Caco-2 (cell line): Measurements from ENCODE around the gene HPS5. TPM values are rescaled to one million over a fixed set of nuclear protein-coding genes. Genes with fewer than 3 reads are reported as not detected.
"Not testable (repeated sequence)": the region's sequence is repeated elsewhere in the genome, so short reads cannot be mapped to it uniquely, and the experiment has no call there.

Experiments used
- BruUV-seq: library from RNA; stranded (reverse); fragments of 400-500 nt; replicated peaks from 2 replicates; lab custom pipeline; 2021; lab: Mats Ljungman, UMichigan
- CTCF ChIA-PET: fragments of 300-600 bp; sonication (Branson Sonifier 250); formaldehyde crosslinking; loops from one replicate; lab custom pipeline; 2022; ENCODE audit warnings: antibody characterized with exemption; lab: Charles Lee
- POLR2A ChIA-PET: fragments of 300-600 bp; sonication (Branson Sonifier 250); formaldehyde crosslinking; loops from one replicate; lab custom pipeline; 2022; ENCODE audit warnings: antibody characterized with exemption; lab: Charles Lee
- DNase-seq, 2 experiments: peaks; one replicate each; pipeline versions ENCODE4 v3.0.0 to v3.0.0-alpha.2; 2020 to 2022
- H3K27me3 ChIP-seq: replicated peaks from 2 replicates; pipeline ENCODE4 v1.6.0; 2011; ENCODE audit warnings: low read length; ENCODE audit not compliant: control insufficient read depth, insufficient read depth
- H3K36me3 ChIP-seq: 2 replicates; pipeline ENCODE4 v1.5.1; 2011; ENCODE audit warnings: low read length; ENCODE audit not compliant: control insufficient read depth, insufficient read depth
- H3K4me1 ChIP-seq: fragments of 250-450 bp; sonication (Bioruptor Pico); 2 replicates; pipeline ENCODE4 v1.5.1; 2020; ENCODE audit warnings: mild to moderate bottlenecking
- H3K4me3 ChIP-seq: 2 replicates; pipeline ENCODE4 v1.5.1; 2011; ENCODE audit warnings: low read depth, mild to moderate bottlenecking, control low read depth, low read length
- H3K9me3 ChIP-seq: fragments of 250-450 bp; sonication (Bioruptor Pico); 2 replicates; pipeline ENCODE4 v1.5.1; 2020; ENCODE audit warnings: mild to moderate bottlenecking, moderate library complexity
- H3K27ac Mint-ChIP-seq: one replicate; pipeline ENCODE4 v1.8.0; 2022; ENCODE audit warnings: mixed read lengths; ENCODE audit not compliant: unreplicated experiment
- H3K27me3 Mint-ChIP-seq: one replicate; pipeline ENCODE4 v1.8.0; 2022; ENCODE audit warnings: mixed read lengths; ENCODE audit not compliant: insufficient read depth, unreplicated experiment
- H3K36me3 Mint-ChIP-seq: one replicate; pipeline ENCODE4 v1.8.0; 2022; ENCODE audit warnings: mild to moderate bottlenecking, mixed read lengths; ENCODE audit not compliant: insufficient read depth, unreplicated experiment
- H3K4me1 Mint-ChIP-seq: one replicate; pipeline ENCODE4 v1.8.0; 2022; ENCODE audit warnings: low read depth, mixed read lengths; ENCODE audit not compliant: unreplicated experiment
- H3K4me3 Mint-ChIP-seq: one replicate; pipeline ENCODE4 v1.8.0; 2022; ENCODE audit warnings: mild to moderate bottlenecking, moderate library complexity, mixed read lengths; ENCODE audit not compliant: unreplicated experiment
- H3K9me3 Mint-ChIP-seq: one replicate; pipeline ENCODE4 v1.8.0; 2022; ENCODE audit warnings: mixed read lengths; ENCODE audit not compliant: unreplicated experiment
- intact Hi-C: fragments of 100-400 bp; cut with micrococcal nuclease; formaldehyde crosslinking; loops from one replicate; pipeline ENCODE4 v1.10.0; 2022; ENCODE audit not compliant: unreplicated experiment
- total RNA-seq: library from RNA; stranded (reverse); gene quantifications from 2 replicates; pipeline ENCODE4 v1.2.3, GENCODE V29; 2022
- TF ChIP-seq, protein P1 (sequence below), 2 experiments: fragments of 200-600 bp in 1 of 2; IDR thresholded peaks; 1 replicate in 1 of 2; 2 replicates in 1 of 2; pipeline versions ENCODE4 v1.5.1 to v1.8.0; 2011 to 2022; ENCODE audit warnings: antibody characterized with exemption in 1 of 2, control low read depth in 1 of 2, inconsistent platforms in 1 of 2, low read depth in 1 of 2, low read length in 1 of 2, mild to moderate bottlenecking in 1 of 2, moderate library complexity in 1 of 2; ENCODE audit not compliant: insufficient read depth in 1 of 2, severe bottlenecking in 1 of 2, unreplicated experiment in 1 of 2

The HPS5 gene
- total RNA-seq, 1 experiment from 2014 or later, result 17.5 TPM

DNA sequence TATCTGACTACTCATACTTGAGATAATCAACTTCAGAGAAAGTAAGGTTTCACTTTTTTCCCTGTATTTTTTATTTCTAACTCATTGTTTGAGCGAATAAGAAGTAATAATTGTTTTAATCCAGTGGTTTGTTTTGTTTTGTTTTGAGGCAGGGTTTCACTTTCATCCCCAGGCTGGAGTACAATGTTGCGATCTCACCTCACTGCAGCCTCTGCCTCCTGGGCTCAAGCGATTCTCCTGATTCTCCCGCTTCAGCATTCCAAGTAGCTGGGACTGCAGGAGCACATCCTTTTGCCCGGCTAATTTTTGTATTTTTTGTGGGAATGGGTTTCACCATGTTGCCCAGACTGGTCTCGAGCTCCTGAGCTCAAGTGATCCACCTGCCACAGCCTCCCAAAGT lies 9.0 kb upstream of the HPS5 start:
- Mint-ChIP-seq H3K4me3 (no peak overlapping the region), H3K9me3 (no peaks in the 10 kb centered on the region), H3K36me3 (peaks cover 65% of the 10 kb centered on the region), H3K27ac (no peak overlapping the region), H3K4me1 (no peaks in the 10 kb centered on the region), H3K27me3 (no peaks in the 10 kb centered on the region)
- Histone ChIP-seq H3K4me3 (no peak overlapping the region), H3K9me3 (no peaks in the 10 kb centered on the region), H3K4me1 (no peaks in the 10 kb centered on the region), H3K36me3 (no peaks in the 10 kb centered on the region; the same call in 1 of the 2 replicates), H3K27me3 (no peaks in the 10 kb centered on the region)
- intact Hi-C loops, result no loop called here
- DNase-seq, result no peak
- TF ChIP-seq, protein P1, sequence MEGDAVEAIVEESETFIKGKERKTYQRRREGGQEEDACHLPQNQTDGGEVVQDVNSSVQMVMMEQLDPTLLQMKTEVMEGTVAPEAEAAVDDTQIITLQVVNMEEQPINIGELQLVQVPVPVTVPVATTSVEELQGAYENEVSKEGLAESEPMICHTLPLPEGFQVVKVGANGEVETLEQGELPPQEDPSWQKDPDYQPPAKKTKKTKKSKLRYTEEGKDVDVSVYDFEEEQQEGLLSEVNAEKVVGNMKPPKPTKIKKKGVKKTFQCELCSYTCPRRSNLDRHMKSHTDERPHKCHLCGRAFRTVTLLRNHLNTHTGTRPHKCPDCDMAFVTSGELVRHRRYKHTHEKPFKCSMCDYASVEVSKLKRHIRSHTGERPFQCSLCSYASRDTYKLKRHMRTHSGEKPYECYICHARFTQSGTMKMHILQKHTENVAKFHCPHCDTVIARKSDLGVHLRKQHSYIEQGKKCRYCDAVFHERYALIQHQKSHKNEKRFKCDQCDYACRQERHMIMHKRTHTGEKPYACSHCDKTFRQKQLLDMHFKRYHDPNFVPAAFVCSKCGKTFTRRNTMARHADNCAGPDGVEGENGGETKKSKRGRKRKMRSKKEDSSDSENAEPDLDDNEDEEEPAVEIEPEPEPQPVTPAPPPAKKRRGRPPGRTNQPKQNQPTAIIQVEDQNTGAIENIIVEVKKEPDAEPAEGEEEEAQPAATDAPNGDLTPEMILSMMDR (IDR thresholded peaks at IDR 0.05; ENCODE audit: insufficient read depth in 1 of 2, low read depth in 1 of 2, low read length in 1 of 2, severe bottlenecking in 1 of 2, unreplicated experiment in 1 of 2), result no peak
- BruUV-seq, result no TSS peak
- CTCF ChIA-PET, result no interaction called here
- POLR2A ChIA-PET, result no interaction called here

DNA sequence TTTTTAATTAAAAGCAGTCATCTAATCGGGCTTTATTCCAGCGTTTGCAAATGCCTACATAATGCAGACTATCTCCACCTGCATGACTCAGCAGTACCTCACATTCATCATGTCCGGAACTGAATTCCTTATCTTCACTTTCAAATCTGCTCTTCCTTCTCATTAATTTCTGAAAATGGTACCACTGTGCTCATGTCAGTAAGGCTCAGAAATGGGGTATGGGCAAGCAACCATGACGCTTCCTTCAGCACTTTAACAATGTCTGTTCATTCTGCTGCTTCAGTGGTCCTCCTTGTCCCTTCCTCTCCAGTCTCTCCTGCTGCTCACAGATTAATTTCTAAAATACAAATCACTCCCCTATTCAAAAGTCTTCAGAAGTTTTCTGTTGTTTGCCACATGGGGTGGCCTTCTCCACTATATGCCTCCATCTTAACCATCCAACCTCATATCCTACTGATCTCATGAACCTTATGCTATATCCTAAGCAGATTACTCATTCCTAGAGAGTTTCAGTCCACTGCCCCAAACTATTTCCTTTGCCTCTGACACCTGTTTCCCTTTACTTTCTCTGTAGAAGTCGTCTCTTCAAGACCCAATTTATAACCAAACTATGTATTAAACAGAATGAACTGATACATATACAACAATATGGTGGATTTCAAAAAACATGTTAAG lies 7.4 kb upstream of the HPS5 start:
- Histone ChIP-seq H3K9me3 (no peaks in the 10 kb centered on the region), H3K36me3 (no peaks in the 10 kb centered on the region; the same call in 1 of the 2 replicates), H3K27me3 (no peaks in the 10 kb centered on the region), H3K4me1 (no peaks in the 10 kb centered on the region), H3K4me3 (no peak overlapping the region)
- Mint-ChIP-seq H3K4me1 (peaks cover 10% of the 10 kb centered on the region), H3K9me3 (no peaks in the 10 kb centered on the region), H3K36me3 (peaks cover 59% of the 10 kb centered on the region), H3K27me3 (no peaks in the 10 kb centered on the region), H3K4me3 (no peak overlapping the region), H3K27ac (peak overlapping the region; percentile 9)
- POLR2A ChIA-PET, result no interaction called here
- BruUV-seq, result no TSS peak
- CTCF ChIA-PET, result no interaction called here
- intact Hi-C loops, result no loop called here
- no peak for DNase-seq
- TF ChIP-seq, protein P1 (IDR thresholded peaks at IDR 0.05; ENCODE audit: insufficient read depth in 1 of 2, low read depth in 1 of 2, low read length in 1 of 2, severe bottlenecking in 1 of 2, unreplicated experiment in 1 of 2), result no peak

DNA sequence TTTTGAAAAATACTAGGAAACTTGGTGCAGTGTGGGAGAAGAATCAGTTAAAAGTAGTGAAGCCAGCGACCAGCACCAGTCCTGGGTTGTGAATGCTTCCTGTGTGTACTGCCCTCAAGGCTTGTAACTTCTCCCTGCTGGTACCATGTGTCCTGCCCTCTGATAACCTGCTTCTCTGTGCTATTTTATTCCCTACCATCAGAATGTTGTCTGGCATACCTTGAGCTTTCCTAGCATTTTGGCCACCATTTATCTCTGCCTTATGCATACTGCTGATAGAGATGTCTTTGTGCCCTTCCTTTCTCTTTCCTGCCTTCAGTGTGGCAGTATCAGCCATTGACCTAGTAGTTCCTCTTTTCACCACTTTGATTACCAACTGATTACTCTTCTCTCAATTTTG lies 2.4 kb upstream of the HPS5 start:
- TF ChIP-seq, protein P1 (IDR thresholded peaks at IDR 0.05; ENCODE audit: insufficient read depth in 1 of 2, low read depth in 1 of 2, low read length in 1 of 2, severe bottlenecking in 1 of 2, unreplicated experiment in 1 of 2), result no peak
- Mint-ChIP-seq H3K9me3 (no peaks in the 10 kb centered on the region), H3K4me3 (peak overlapping the region; percentile 55), H3K4me1 (peaks cover 25% of the 10 kb centered on the region), H3K36me3 (peaks cover 38% of the 10 kb centered on the region), H3K27me3 (no peaks in the 10 kb centered on the region), H3K27ac (no peak overlapping the region)
- DNase-seq, result no peak
- Histone ChIP-seq H3K36me3 (no peaks in the 10 kb centered on the region; the same call in 1 of the 2 replicates), H3K27me3 (no peaks in the 10 kb centered on the region), H3K4me3 (no peak overlapping the region), H3K4me1 (peaks cover 19% of the 10 kb centered on the region), H3K9me3 (no peaks in the 10 kb centered on the region)
- intact Hi-C loops, result loop anchor here (5.0 kb wide), 3 partner anchors 82 to 308 kb away; partner anchors contain the start of genes SPTY2D1 and TSG101
- CTCF ChIA-PET, result no interaction called here
- POLR2A ChIA-PET, result no interaction called here
- no TSS peak for BruUV-seq

DNA sequence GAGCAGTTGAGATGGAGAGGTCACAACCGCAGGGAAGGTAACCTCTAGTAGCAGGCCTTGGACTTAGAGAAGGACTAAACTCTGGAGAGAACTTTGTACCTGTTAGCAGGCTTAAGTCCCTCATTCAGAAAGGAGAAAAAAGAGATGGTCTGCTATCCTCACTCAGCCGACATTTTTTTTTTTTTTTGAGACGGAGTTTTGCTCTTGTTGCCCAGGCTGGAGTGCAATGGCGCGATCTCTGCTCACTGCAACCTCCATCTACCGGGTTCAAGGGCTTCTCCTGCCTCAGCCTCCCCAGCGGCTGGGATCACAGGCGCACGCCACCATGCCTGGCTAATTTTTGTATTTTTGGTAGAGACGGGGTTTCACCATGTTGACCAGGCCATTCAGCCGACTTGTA lies 1.9 kb upstream of the HPS5 start:
- intact Hi-C loops, result loop anchor here (5.0 kb wide), 3 partner anchors 82 to 308 kb away; partner anchors contain the start of genes SPTY2D1 and TSG101
- Mint-ChIP-seq H3K36me3 (peaks cover 33% of the 10 kb centered on the region), H3K4me3 (peak overlapping the region; percentile 84), H3K4me1 (peaks cover 30% of the 10 kb centered on the region)
- H3K27me3 ChIP-seq, H3K4me3 ChIP-seq, H3K27ac Mint-ChIP-seq, BruUV-seq, H3K9me3 ChIP-seq, CTCF ChIA-PET, DNase-seq, H3K9me3 Mint-ChIP-seq, H3K36me3 ChIP-seq, POLR2A ChIA-PET, H3K27me3 Mint-ChIP-seq: not testable (repeated sequence)
- peaks cover 19% of the 10 kb centered on the region for H3K4me1 ChIP-seq
